Liver (tissue), 9 donors: ENCODE data around the gene SLC1A3. TPM values are rescaled to one million over a fixed set of nuclear protein-coding genes. Genes with fewer than 3 reads are reported as not detected.

ENCODE experiments used
- DNase-seq: peaks from one replicate; pipeline ENCODE4 v3.0.0-alpha.2; 2017; ENCODE audit warnings: low spot score
- H3K27ac ChIP-seq, 2 donors: one replicate each; pipeline ENCODE4 v1.7.0; 2013; ENCODE audit warnings: inconsistent platforms in 2 of 2, low read length in 2 of 2, control low read depth in 1 of 2, low read depth in 1 of 2, mild to moderate bottlenecking in 1 of 2
- H3K27me3 ChIP-seq, 4 donors: one replicate each; pipeline versions ENCODE4 v1.6.1 to v1.7.0; 2013; ENCODE audit warnings: low read length in 3 of 4, inconsistent platforms in 1 of 4, mild to moderate bottlenecking in 1 of 4, moderate library complexity in 1 of 4; ENCODE audit not compliant: control insufficient read depth in 4 of 4, insufficient read depth in 4 of 4
- H3K36me3 ChIP-seq, 4 donors: one replicate each; pipeline versions ENCODE4 v1.6.1 to v1.7.0; 2013; ENCODE audit warnings: low read length in 3 of 4, mild to moderate bottlenecking in 3 of 4, low read depth in 1 of 4, moderate library complexity in 1 of 4; ENCODE audit not compliant: control insufficient read depth in 4 of 4, insufficient read depth in 3 of 4
- H3K4me1 ChIP-seq, 4 donors: one replicate each; pipeline versions ENCODE4 v1.6.1 to v1.7.0; 2013; ENCODE audit warnings: low read length in 3 of 4, mild to moderate bottlenecking in 3 of 4, moderate library complexity in 1 of 4; ENCODE audit not compliant: control insufficient read depth in 4 of 4, insufficient read depth in 4 of 4
- H3K4me3 ChIP-seq, 3 donors: one replicate each; pipeline versions ENCODE4 v1.6.1 to v1.7.0; 2013; ENCODE audit warnings: low read length in 3 of 3, control low read depth in 1 of 3, low read depth in 1 of 3, mild to moderate bottlenecking in 1 of 3
- H3K9ac ChIP-seq, 2 donors: one replicate each; pipeline ENCODE4 v1.7.0; 2013; ENCODE audit warnings: low read length in 2 of 2, mild to moderate bottlenecking in 2 of 2, moderate library complexity in 2 of 2, control low read depth in 1 of 2, low read depth in 1 of 2
- H3K9me3 ChIP-seq, 4 donors: one replicate each; pipeline versions ENCODE4 v1.6.1 to v1.7.0; 2013; ENCODE audit warnings: low read length in 3 of 4; ENCODE audit not compliant: control insufficient read depth in 4 of 4
- EGR1 ChIP-seq, 2 donors: IDR thresholded peaks; 2 replicates each; pipeline ENCODE4 v1.6.1; 2016 to 2018; ENCODE audit warnings: antibody characterized with exemption in 2 of 2, low read depth in 2 of 2
- FOXA1 ChIP-seq: IDR thresholded peaks from 2 replicates; pipeline ENCODE4 v1.6.1; 2016; ENCODE audit warnings: antibody characterized with exemption
- FOXA2 ChIP-seq: IDR thresholded peaks from 2 replicates; pipeline ENCODE4 v1.6.1; 2016; ENCODE audit warnings: antibody characterized with exemption
- GABPA ChIP-seq, 2 donors: IDR thresholded peaks in 1 of 2; conservative IDR thresholded peaks in 1 of 2; 2 replicates each; pipeline ENCODE4 v1.6.1; 2016; ENCODE audit warnings: antibody characterized with exemption in 2 of 2, mild to moderate bottlenecking in 1 of 2, moderate library complexity in 1 of 2
- HNF4A ChIP-seq, 2 donors: conservative IDR thresholded peaks; 2 replicates each; pipeline ENCODE4 v1.6.1; 2016; ENCODE audit warnings: antibody characterized with exemption in 2 of 2, mild to moderate bottlenecking in 2 of 2
- HNF4G ChIP-seq: IDR thresholded peaks from 2 replicates; pipeline ENCODE4 v1.6.1; 2016; ENCODE audit warnings: antibody characterized with exemption
- JUND ChIP-seq, 2 donors: IDR thresholded peaks; 2 replicates each; pipeline ENCODE4 v1.6.1; 2016; ENCODE audit warnings: antibody characterized with exemption in 2 of 2
- MAX ChIP-seq: IDR thresholded peaks from 2 replicates; pipeline ENCODE4 v1.6.1; 2016; ENCODE audit warnings: antibody characterized with exemption
- NR2F2 ChIP-seq: IDR thresholded peaks from 2 replicates; pipeline ENCODE4 v1.6.1; 2016; ENCODE audit warnings: antibody characterized with exemption
- RXRA ChIP-seq, 2 donors: IDR thresholded peaks; 2 replicates each; pipeline ENCODE4 v1.6.1; 2017 to 2018; ENCODE audit warnings: antibody characterized with exemption in 2 of 2, mild to moderate bottlenecking in 1 of 2
- TAF1 ChIP-seq: conservative IDR thresholded peaks from 2 replicates; pipeline ENCODE4 v1.6.1; 2016; ENCODE audit warnings: antibody characterized with exemption, mild to moderate bottlenecking
- ZBTB33 ChIP-seq: IDR thresholded peaks from 2 replicates; pipeline ENCODE4 v1.6.1; 2016; ENCODE audit warnings: antibody characterized with exemption
- WGBS: extraction: QIAGEN DNeasy Blood & Tissue Kit; methylation state at CpG from one replicate; pipeline ENCODE4 v1.1.7; 2013; 5-methylcytosine and 5-hydroxymethylcytosine counted together
- polyA plus RNA-seq, 2 donors: library from polyadenylated mRNA; stranded (reverse) in 1 of 2; unstranded in 1 of 2; fragments of 200-250 nt in 1 of 2; fragments of >200 nt in 1 of 2; fragmentation: Nextera tagmentation in 1 of 2; extraction: Ambion mirVana in 1 of 2; gene quantifications; one replicate each; pipeline versions ENCODE4 v1.2.1 to v1.2.3, GENCODE V29; 2013 to 2015
- total RNA-seq, 2 donors: library from RNA; depleted of rRNA; stranded (reverse); fragments of >200 nt; gene quantifications; one replicate each; pipeline ENCODE4 v1.2.3, GENCODE V29; 2014
- donor health status: healthy.
- donor health status: healthy.
- donor health status: healthy.
- donor health status: healthy.
- donor health status: healthy.

Gene SLC1A3
- total and polyA plus RNA-seq, 4 donors: 1.8 to 8.8 (median 2.8) TPM

DNA sequence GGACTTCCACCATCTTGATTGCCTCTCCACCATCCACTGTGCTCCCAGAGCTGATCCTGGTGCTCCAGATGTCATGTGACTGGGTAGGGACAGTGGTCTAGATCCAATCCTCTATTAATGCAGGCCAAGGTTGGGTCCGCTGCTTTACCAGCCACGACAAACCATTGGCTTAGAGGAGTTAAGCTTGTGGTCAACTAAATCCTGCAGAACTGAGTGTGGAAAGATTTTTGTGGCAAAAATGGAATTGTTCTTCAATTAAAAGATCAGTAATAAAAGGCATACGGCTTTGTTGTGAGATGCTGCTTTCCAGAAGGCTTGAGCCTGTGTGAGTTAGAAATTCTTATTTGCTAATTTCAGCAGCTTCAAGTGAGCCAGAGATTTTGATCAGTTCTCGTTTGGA lies 30.7 kb downstream of the SLC1A3 start:
- TF ChIP-seq RXRA (IDR thresholded peaks at IDR 0.05) (no peak), HNF4G (no peak), HNF4A (conservative IDR thresholded peaks at IDR 0.05) (no peak), MAX (no peak), TAF1 (no peak), ZBTB33 (no peak)
- 82% methylated on average over 4 of the region's 4 CpGs for WGBS

GRCh38 chr5:36637516-36637915 lies 31.1 kb downstream of the SLC1A3 start:
- no peaks in the 10 kb centered on the region for H3K4me1 ChIP-seq
- 97% methylated on average over 1 of the region's 1 CpG for WGBS

More for the DNA sequence above, 30.7 kb downstream of the SLC1A3 start:
- H3K27me3 ChIP-seq: peaks cover 0 to 3% (median 0%) of the 10 kb centered on the region in 4 donors
- H3K27ac ChIP-seq: no peak overlapping the region
- no peak overlapping the region for H3K9ac ChIP-seq
- no peaks in the 10 kb centered on the region for H3K36me3 ChIP-seq
- no peaks in the 10 kb centered on the region for H3K4me1 ChIP-seq
- no peak overlapping the region for H3K4me3 ChIP-seq
- H3K9me3 ChIP-seq: no peaks in the 10 kb centered on the region
- DNase-seq: no peak

GRCh38 chr5:36638056-36638455 lies 31.6 kb downstream of the SLC1A3 start:
- Histone ChIP-seq H3K27me3 (peaks cover 0 to 3% (median 0%) of the 10 kb centered on the region in 4 donors), H3K9ac (no peak overlapping the region), H3K4me1 (no peaks in the 10 kb centered on the region), H3K4me3 (no peak overlapping the region), H3K36me3 (no peaks in the 10 kb centered on the region), H3K27ac (no peak overlapping the region), H3K9me3 (no peaks in the 10 kb centered on the region)
- TF ChIP-seq JUND (IDR thresholded peaks at IDR 0.05): no peak
- TF ChIP-seq FOXA2: no peak
- no peak for TF ChIP-seq NR2F2
- no peak for TF ChIP-seq TAF1
- no peak for DNase-seq
- 41% methylated on average over 4 of the region's 4 CpGs for WGBS

More at GRCh38 chr5:36637516-36637915, 31.1 kb downstream of the SLC1A3 start:
- Histone ChIP-seq H3K27me3 (peaks cover 0 to 3% (median 0%) of the 10 kb centered on the region in 4 donors), H3K4me3 (no peak overlapping the region), H3K36me3 (no peaks in the 10 kb centered on the region), H3K27ac (no peak overlapping the region), H3K9me3 (no peaks in the 10 kb centered on the region), H3K9ac (no peak overlapping the region)
- TF ChIP-seq EGR1 (IDR thresholded peaks at IDR 0.05; ENCODE audit: low read depth in 2 of 2): no peak
- no peak for DNase-seq

GRCh38 chr5:36640949-36641348 lies 34.5 kb downstream of the SLC1A3 start:
- no peaks in the 10 kb centered on the region for H3K9me3 ChIP-seq
- no peak for TF ChIP-seq GABPA (IDR thresholded peaks at IDR 0.05 in 1 of 2, conservative IDR thresholded peaks at IDR 0.05 in 1 of 2)
- no peak for TF ChIP-seq RXRA (IDR thresholded peaks at IDR 0.05)
- no peak for TF ChIP-seq FOXA1
- TF ChIP-seq NR2F2: no peak
- no peaks in the 10 kb centered on the region for H3K4me1 ChIP-seq
- H3K27me3 ChIP-seq: peaks cover 0 to 3% (median 0%) of the 10 kb centered on the region in 4 donors
- no peak overlapping the region for H3K4me3 ChIP-seq
- no peak for DNase-seq
- WGBS: 74% methylated on average over 1 of the region's 1 CpG
- H3K36me3 ChIP-seq: no peaks in the 10 kb centered on the region
- H3K27ac ChIP-seq: no peak overlapping the region
- no peak overlapping the region for H3K9ac ChIP-seq
